ENCODE measurements around the gene TMIGD3.

Gene TMIGD3

GRCh38 chr1:111515291-111516004 is 12.0 kb upstream of the TMIGD3 start:
- no peak for DNase-seq
- no peak overlapping the region for H3K9ac ChIP-seq (ENCODE audit: low read depth, low read length)
- H2AFZ ChIP-seq (ENCODE audit: low read depth, low read length): no peak overlapping the region
- no peaks in the 10 kb centered on the region for H3K27me3 ChIP-seq (ENCODE audit: insufficient read depth, low read length, poor library complexity)
- no peak for TF ChIP-seq EZH2 (IDR thresholded peaks at IDR 0.05; ENCODE audit: borderline replicate concordance, low read depth, low read length, severe bottlenecking)
- TF ChIP-seq CTCF (IDR thresholded peaks at IDR 0.05; ENCODE audit: borderline replicate concordance, extremely low read depth, low read length, poor library complexity, severe bottlenecking): no peak
- H3K36me3 ChIP-seq (ENCODE audit: insufficient read depth, low read length): no peaks in the 10 kb centered on the region
- H3K79me2 ChIP-seq (ENCODE audit: insufficient read depth, low read length): no peaks in the 10 kb centered on the region
- peaks cover 4% of the 10 kb centered on the region; the same call in 1 of the 2 replicates for H3K4me1 ChIP-seq (ENCODE audit: insufficient read depth, low read length)
- no peak overlapping the region for H3K4me2 ChIP-seq (ENCODE audit: insufficient read depth, low read length)
- no peaks in the 10 kb centered on the region for H3K9me3 ChIP-seq (ENCODE audit: insufficient read depth, low read length, severe bottlenecking)
- ATAC-seq (ENCODE audit: insufficient read depth, low read depth): no peak
- H3K4me3 ChIP-seq (ENCODE audit: low read depth in 1 of 2, low read length in 2 of 2): no peak overlapping the region
- H3K27ac ChIP-seq (ENCODE audit: low read length): no peak overlapping the region
- H4K20me1 ChIP-seq (ENCODE audit: insufficient read depth, low read length): no peaks in the 10 kb centered on the region

- H3K27ac ChIP-seq (ENCODE audit: low read length): no peak overlapping the region
- no peaks in the 10 kb centered on the region for H3K9me3 ChIP-seq (ENCODE audit: insufficient read depth, low read length, severe bottlenecking)
- no peaks in the 10 kb centered on the region for H3K27me3 ChIP-seq (ENCODE audit: insufficient read depth, low read length, poor library complexity)
- ATAC-seq (ENCODE audit: insufficient read depth, low read depth) (no peak), DNase-seq (no peak)
- H3K9ac ChIP-seq (ENCODE audit: low read depth, low read length): no peak overlapping the region
- H3K79me2 ChIP-seq (ENCODE audit: insufficient read depth, low read length): no peaks in the 10 kb centered on the region
- no peaks in the 10 kb centered on the region for H4K20me1 ChIP-seq (ENCODE audit: insufficient read depth, low read length)
- no peak overlapping the region for H3K4me2 ChIP-seq (ENCODE audit: insufficient read depth, low read length)
- no peak overlapping the region for H2AFZ ChIP-seq (ENCODE audit: low read depth, low read length)
- TF ChIP-seq EZH2 (IDR thresholded peaks at IDR 0.05; ENCODE audit: borderline replicate concordance, low read depth, low read length, severe bottlenecking): no peak
- no peak for TF ChIP-seq CTCF (IDR thresholded peaks at IDR 0.05; ENCODE audit: borderline replicate concordance, extremely low read depth, low read length, poor library complexity, severe bottlenecking)
- no peak overlapping the region for H3K4me3 ChIP-seq (ENCODE audit: low read depth in 1 of 2, low read length in 2 of 2)
- peaks cover 13% of the 10 kb centered on the region for H3K4me1 ChIP-seq (ENCODE audit: insufficient read depth, low read length)
- no peaks in the 10 kb centered on the region for H3K36me3 ChIP-seq (ENCODE audit: insufficient read depth, low read length)
These were observed 10.1 kb upstream of the TMIGD3 start for GRCh38 chr1:111513410-111514020.

GRCh38 chr1:111512931-111513330 is 9.5 kb upstream of the TMIGD3 start:
- no peak for TF ChIP-seq EZH2 (IDR thresholded peaks at IDR 0.05; ENCODE audit: borderline replicate concordance, low read depth, low read length, severe bottlenecking)
- TF ChIP-seq CTCF (IDR thresholded peaks at IDR 0.05; ENCODE audit: borderline replicate concordance, extremely low read depth, low read length, poor library complexity, severe bottlenecking): no peak
- Histone ChIP-seq H3K36me3 (ENCODE audit: insufficient read depth, low read length) (no peaks in the 10 kb centered on the region), H2AFZ (ENCODE audit: low read depth, low read length) (no peak overlapping the region), H3K4me2 (ENCODE audit: insufficient read depth, low read length) (no peak overlapping the region), H4K20me1 (ENCODE audit: insufficient read depth, low read length) (no peaks in the 10 kb centered on the region), H3K27ac (ENCODE audit: low read length) (no peak overlapping the region), H3K4me3 (ENCODE audit: low read depth in 1 of 2, low read length in 2 of 2) (no peak overlapping the region), H3K27me3 (ENCODE audit: insufficient read depth, low read length, poor library complexity) (no peaks in the 10 kb centered on the region), H3K9ac (ENCODE audit: low read depth, low read length) (no peak overlapping the region), H3K4me1 (ENCODE audit: insufficient read depth, low read length) (peaks cover 19% of the 10 kb centered on the region), H3K79me2 (ENCODE audit: insufficient read depth, low read length) (no peaks in the 10 kb centered on the region), H3K9me3 (ENCODE audit: insufficient read depth, low read length, severe bottlenecking) (no peaks in the 10 kb centered on the region)
- ATAC-seq (ENCODE audit: insufficient read depth, low read depth) (no peak), DNase-seq (no peak)

Data from DND-41 (cell line).